Nephron progenitor cell (in vitro differentiated cells): ENCODE measurements around the gene ZNF440.

Experiments
- DNase-seq: peaks from one replicate; pipeline ENCODE4 v3.0.0; 2021
- H3K27ac Mint-ChIP-seq: 2 replicates; pipeline ENCODE4 v1.8.0; 2021; ENCODE audit warnings: mild to moderate bottlenecking, moderate library complexity, mixed read lengths
- H3K27me3 Mint-ChIP-seq: 2 replicates; pipeline ENCODE4 v1.8.0; 2021; ENCODE audit warnings: mild to moderate bottlenecking, low read depth, mixed read lengths; ENCODE audit not compliant: poor library complexity
- H3K36me3 Mint-ChIP-seq: 2 replicates; pipeline ENCODE4 v1.8.0; 2021; ENCODE audit warnings: low read depth, mixed read lengths
- H3K4me1 Mint-ChIP-seq: 2 replicates; pipeline ENCODE4 v1.8.0; 2021; ENCODE audit warnings: mixed read lengths
- H3K4me3 Mint-ChIP-seq: 2 replicates; pipeline ENCODE4 v1.8.0; 2021; ENCODE audit warnings: mild to moderate bottlenecking, moderate library complexity, mixed read lengths
- H3K9me3 Mint-ChIP-seq: 2 replicates; pipeline ENCODE4 v1.8.0; 2021; ENCODE audit warnings: mild to moderate bottlenecking, moderate library complexity, mixed read lengths
- TF ChIP-seq, protein P1 (sequence below): fragments of 200-600 bp; sonication (generic); IDR thresholded peaks from 2 replicates; pipeline ENCODE4 v1.5.0; 2021; ENCODE audit warnings: antibody characterized with exemption

Gene ZNF440

DNA sequence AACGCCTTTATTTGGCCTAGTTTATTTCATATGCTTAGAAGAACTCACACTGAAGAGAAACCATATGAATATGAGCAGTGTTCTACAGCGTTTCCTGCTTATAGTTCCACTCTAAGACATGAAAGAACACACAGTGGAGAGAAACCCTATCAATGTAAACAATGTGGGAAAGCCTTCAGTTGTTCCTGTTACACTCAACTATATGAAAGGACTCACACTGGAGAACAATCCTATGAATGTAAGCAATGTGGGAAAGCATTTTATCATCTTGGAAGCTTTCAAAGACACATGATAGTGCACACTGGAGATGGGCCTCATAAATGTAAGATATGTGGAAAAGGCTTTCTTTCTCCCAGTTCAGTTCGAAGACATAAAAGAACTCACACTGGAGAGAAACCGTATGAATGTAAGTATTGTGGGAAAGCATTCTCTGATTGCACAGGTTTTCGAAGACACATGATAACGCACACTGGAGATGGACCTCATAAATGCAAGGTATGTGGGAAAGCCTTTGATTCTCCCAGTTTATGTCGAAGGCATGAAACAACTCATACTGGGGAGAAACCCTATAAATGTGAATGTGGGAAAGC, 33.5 kb upstream of the ZNF440 start:
- H3K4me3 Mint-ChIP-seq = no peak overlapping the region
- peaks cover 73% of the 10 kb centered on the region for H3K36me3 Mint-ChIP-seq
- peaks cover 95% of the 10 kb centered on the region for H3K9me3 Mint-ChIP-seq
- no peak overlapping the region for H3K27ac Mint-ChIP-seq
- H3K4me1 Mint-ChIP-seq = no peaks in the 10 kb centered on the region
- no peaks in the 10 kb centered on the region for H3K27me3 Mint-ChIP-seq
- no peak for DNase-seq
- TF ChIP-seq, protein P1, sequence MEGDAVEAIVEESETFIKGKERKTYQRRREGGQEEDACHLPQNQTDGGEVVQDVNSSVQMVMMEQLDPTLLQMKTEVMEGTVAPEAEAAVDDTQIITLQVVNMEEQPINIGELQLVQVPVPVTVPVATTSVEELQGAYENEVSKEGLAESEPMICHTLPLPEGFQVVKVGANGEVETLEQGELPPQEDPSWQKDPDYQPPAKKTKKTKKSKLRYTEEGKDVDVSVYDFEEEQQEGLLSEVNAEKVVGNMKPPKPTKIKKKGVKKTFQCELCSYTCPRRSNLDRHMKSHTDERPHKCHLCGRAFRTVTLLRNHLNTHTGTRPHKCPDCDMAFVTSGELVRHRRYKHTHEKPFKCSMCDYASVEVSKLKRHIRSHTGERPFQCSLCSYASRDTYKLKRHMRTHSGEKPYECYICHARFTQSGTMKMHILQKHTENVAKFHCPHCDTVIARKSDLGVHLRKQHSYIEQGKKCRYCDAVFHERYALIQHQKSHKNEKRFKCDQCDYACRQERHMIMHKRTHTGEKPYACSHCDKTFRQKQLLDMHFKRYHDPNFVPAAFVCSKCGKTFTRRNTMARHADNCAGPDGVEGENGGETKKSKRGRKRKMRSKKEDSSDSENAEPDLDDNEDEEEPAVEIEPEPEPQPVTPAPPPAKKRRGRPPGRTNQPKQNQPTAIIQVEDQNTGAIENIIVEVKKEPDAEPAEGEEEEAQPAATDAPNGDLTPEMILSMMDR = no peak

DNA sequence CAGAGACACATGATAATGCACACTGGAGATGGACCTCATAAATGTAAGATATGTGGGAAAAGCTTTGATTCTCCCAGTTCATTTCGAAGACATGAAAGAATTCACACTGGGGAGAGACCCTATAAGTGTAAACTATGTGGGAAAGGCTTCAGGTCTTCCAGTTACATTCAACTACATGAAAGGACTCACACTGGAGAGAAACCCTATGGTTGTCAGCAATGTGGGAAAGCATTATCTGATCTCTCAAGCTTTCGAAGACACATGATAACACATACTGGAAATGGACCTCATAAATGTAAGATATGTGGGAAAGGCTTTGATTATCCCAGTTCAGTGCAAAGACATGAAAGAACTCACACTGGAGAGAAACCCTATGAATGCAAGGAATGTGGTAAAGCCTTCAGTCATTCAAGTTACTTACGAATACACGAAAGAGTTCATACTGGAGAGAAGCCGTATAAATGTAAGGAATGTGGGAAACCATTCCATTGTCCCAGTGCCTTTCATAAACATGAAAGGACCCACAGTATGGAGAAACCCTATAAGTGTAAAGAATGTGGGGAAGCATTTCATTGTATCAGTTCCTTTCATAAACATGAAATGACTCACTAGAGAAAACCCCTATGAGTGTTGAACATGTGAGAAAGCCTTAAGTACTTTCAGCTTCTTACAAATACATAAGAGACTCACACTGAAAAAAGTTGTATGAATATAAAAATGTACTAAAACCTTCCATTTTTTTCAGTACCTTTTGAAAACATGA, 32.6 kb upstream of the ZNF440 start:
- Mint-ChIP-seq H3K27me3 (peaks cover 5% of the 10 kb centered on the region), H3K4me1 (no peaks in the 10 kb centered on the region), H3K9me3 (peaks cover 93% of the 10 kb centered on the region), H3K27ac (no peak overlapping the region), H3K36me3 (peaks cover 73% of the 10 kb centered on the region), H3K4me3 (no peak overlapping the region)
- TF ChIP-seq, protein P1 = no peak
- no peak for DNase-seq

DNA sequence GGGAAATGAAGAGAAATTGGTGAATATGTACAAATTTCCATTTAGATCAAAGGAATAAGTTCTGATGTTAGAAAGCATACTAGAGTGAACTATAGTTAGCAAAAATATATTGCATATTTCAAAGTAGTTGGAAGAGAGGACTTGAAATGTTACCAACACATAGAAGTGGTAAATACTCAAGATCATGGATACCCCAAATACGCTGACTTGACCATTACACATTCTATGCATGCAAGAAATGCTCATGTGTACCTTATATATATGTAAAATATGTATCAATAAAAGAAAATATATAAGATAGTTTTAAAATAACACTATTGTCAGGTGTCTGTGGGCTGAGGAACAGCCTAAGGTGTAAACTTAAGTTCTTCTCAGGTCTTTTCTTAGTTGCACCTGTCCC, 30.3 kb upstream of the ZNF440 start:
- H3K27me3 Mint-ChIP-seq = peaks cover 9% of the 10 kb centered on the region
- H3K4me1 Mint-ChIP-seq = no peaks in the 10 kb centered on the region
- no peak for DNase-seq
- H3K27ac Mint-ChIP-seq = no peak overlapping the region
- TF ChIP-seq, protein P1 = no peak
- H3K4me3 Mint-ChIP-seq = no peak overlapping the region
- peaks cover 90% of the 10 kb centered on the region for H3K9me3 Mint-ChIP-seq
- peaks cover 55% of the 10 kb centered on the region for H3K36me3 Mint-ChIP-seq

DNA sequence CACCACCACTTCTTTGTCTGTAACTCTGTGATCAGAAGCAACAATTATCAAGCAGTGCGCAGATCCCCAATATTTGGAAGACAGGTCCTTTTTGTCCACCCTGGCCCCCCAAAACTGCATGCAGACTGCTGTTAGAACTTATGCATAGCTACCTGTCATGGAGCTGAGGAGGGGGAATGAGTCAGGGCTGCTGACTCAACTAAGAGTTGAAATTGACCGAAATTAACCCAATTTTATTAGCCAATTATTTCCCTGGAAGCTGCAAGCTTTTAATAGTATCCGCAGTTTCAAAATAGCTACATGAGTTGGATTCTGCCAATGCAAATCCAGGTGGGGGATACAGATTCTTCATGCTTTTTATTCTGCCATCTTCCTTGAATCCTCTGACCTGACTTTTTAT, 29.7 kb upstream of the ZNF440 start:
- Mint-ChIP-seq H3K4me3 (no peak overlapping the region), H3K27ac (no peak overlapping the region), H3K9me3 (peaks cover 90% of the 10 kb centered on the region), H3K27me3 (peaks cover 9% of the 10 kb centered on the region), H3K4me1 (no peaks in the 10 kb centered on the region), H3K36me3 (peaks cover 49% of the 10 kb centered on the region)
- DNase-seq = no peak
- TF ChIP-seq, protein P1 = no peak

DNA sequence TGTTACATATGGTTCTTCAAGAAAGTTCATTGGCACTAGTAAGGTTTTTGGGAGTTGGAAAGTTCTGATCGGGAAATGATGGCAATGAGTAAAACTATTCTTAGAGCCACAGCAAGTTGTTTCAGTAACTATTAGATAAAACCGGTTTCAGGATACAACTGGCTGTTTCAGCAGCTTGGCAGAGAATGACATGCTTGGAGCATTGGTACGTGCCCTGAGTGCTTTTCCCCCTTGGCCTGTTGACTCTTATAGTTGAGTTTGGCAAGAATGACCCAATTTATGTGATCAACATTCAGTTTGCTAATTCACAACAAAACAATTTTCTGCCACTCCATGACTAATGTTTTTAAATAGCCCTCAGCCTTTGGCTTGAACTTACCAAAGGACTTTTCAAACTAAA, 26.5 kb upstream of the ZNF440 start:
- no peak overlapping the region for H3K4me3 Mint-ChIP-seq

More for the DNA sequence above, 26.5 kb upstream of the ZNF440 start:
- Mint-ChIP-seq H3K9me3 (peaks cover 73% of the 10 kb centered on the region), H3K4me1 (no peaks in the 10 kb centered on the region), H3K36me3 (peaks cover 25% of the 10 kb centered on the region), H3K27ac (no peak overlapping the region), H3K27me3 (peaks cover 26% of the 10 kb centered on the region)
- no peak for DNase-seq
- TF ChIP-seq, protein P1 = no peak
